ENCODE measurements around the gene SHISAL1.
"Not testable (repeated sequence)": the region's sequence is repeated elsewhere in the genome, so short reads cannot be mapped to it uniquely, and the experiment has no call there.

The SHISAL1 gene

DNA sequence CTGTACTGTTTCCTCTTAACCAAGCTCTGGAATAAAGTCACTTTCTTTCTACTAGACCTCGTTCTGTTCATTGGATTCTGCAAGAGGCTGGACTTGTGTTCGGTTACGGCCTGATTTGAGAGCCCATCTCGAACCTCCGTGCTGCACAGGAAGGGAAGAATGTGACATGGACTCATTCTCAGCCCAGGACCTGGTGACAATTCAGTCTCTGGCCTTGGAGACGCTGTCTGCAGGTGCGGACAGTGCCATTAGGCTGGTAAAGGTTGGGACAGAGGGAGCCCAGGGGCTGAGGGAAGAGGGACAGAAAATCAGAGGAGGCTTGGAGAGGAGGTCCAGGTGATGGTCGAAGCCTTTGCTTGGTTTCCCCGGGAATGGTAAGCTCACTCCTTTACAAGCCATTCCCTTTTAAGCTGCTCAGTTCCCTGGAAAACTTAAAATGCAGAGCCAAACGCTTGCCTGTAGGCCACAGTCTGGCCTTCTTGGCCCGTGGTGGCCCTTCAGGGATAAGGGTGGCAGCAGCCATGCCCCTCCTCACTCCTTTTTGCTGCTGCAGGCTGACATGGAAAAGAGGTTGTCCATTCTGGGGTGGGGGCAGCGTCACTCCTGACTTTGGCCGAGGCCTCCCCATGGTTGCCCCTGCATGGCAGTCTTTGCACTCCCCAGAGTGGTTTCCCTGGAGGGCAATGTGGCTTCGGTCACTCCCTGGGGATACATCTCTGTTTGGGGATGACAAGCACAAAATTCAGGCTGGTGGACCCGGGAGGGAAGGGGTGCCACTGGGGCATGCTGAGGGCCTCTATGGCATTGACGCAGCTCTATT lies 52.3 kb downstream of the SHISAL1 start:
- DNase-seq (ENCODE audit: low read depth) = no peak

DNA sequence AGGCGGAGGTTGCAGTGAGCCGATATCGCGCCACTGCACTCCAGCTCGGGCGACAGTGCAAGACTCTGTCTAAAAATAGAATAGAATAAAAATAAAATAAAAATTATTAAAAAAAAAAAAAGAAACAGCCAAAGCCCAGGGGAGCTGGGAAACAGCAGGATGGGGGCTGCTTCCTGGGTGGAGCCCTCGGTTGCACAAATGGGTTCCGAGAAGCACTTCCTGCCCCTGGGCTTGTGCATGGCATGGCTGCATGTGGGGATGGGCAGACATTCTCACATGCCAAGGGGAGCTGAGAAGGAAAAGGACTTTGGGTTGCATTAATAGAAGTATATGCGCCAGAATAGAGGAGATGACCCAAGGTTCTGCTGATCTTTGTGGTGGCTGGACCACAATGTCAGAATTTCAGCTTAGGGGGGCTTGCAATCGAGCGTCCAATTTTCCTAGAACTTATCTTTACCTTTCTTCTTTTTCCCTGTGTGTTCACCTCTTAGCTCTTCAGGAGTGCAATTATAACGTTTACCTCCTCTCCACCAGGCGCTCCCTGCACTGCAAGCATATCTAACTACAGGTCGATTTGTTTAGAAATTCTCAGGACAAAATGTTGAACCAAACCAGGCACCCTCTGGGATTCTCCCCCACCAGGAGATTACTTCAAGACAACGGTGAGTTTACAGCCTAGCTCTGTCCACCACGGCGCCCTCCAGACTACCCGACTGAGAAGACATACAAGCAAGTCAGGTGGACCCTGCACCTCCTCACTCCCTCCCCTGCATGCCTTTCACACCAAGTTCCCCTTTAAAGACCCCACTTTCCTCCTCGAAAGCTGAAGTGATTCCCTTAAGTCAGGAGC lies 53.2 kb downstream of the SHISAL1 start:
- DNase-seq (ENCODE audit: low read depth) = no peak

DNA sequence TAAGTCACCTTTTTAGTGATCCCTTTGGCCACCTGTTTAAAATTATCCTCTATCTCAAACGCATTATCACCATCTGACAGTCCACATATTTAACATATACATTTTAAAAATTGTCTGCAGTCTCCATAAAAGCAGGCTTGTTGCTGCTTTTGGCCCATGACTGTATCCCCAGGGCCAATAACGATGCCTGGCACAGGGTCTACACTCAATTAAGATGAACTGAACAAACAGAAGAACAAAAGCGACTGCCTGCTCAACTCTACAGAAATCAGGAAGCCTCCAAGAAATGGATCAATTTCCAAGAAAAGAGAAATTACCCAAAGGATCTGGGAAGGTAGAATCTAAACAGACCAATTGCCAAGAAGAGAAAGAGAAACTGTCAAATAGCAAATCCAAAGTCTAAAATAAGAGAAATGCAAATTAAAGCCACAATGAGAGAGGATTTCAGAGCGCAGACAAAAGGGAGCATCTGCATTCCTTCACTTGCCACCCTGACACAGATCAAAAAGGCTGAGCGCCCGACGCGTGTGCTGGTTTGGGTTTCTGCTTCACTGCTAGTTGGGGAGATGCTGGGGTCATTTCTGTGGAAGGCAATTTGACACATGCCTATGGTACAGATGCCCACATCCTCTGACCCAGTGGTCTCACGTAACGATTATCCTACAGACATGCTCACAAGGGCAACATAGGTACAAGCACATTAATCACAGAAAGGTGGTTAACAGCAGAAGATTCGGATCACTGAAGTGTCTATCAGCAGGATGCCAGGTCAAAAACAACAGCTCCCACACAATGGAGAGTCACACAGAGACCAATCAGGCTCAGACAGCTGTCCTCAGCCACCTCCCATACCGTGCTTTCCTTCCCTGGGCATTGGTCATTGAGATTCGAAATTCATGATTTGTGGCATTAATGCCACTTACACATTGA lies 55.9 kb downstream of the SHISAL1 start:
- DNase-seq (ENCODE audit: low read depth) = no peak

DNA sequence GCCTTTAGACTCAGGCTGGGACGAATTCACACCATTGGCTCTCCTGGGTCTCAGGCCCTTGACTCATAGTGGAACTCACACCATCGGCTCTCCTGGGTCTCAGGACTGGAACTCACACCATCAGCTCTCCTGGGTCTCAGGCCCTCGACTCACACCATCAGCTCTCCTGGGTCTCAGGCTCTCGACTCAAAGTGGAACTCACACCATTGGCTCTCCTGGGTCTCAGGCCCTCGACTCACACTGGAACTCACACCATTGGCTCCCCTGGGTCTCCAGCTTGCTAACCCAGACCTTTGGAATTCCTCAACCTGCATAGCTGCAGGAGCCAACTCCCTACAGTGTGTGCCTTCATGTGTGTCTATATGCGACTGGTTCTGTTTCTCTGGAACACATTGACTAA lies 56.7 kb downstream of the SHISAL1 start:
- no peak for DNase-seq (ENCODE audit: low read depth)

DNA sequence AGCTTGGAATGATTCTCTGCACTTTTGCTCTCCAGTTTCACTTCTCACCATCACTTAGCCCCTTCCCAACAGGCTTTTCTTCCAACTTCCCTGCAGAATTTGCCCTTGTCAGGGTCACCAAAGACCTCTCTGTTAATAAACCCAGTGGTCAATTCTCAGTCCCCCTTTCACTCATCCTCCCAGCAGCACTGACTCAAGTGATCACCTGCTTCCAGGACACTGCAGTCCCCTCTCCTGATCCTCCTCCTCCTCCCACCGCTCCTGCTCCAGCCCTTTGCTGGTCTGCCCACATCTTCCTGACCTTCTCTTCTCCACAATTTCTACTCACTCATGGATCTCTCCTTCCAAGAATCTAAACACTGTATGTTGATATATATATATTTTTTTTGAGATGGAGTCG lies 57.9 kb downstream of the SHISAL1 start:
- DNase-seq (ENCODE audit: low read depth) = no peak

DNA sequence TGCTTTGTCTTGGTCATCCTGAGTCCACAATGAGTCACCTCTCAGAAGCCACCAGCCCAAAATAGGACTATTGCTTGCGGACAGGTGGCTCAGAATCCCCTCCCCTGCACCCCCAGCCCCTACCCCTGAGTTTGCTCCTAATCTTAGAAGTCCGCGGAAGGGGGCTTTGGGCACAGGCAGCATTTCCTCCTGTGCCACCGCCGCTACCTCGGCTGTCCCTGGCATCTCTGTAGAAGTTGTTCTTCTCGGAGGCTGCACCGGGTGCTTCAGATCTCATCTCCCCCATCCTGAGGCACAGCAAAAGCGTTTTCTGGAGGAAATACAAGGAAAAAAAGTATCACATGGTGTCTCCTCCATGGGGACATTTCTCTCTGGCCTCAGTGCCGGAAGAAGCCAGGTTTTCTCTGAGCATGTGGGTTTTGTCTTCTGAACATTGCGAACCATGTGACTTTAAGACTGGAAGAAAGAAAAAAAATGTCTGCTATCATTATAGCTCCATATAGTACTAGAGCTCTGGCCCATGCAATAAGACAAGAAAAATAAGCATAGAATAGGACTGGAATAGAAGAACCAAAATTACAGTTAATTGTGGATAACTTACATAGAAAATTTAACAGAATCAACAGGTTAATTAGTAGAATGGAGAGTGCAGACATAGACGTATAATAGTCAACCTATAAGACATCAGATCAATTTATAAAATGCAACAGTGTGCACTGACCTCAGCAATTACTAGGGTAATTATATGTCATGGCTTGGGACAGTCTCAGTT lies 63.2 kb downstream of the SHISAL1 start:
- no peak for DNase-seq (ENCODE audit: low read depth)

DNA sequence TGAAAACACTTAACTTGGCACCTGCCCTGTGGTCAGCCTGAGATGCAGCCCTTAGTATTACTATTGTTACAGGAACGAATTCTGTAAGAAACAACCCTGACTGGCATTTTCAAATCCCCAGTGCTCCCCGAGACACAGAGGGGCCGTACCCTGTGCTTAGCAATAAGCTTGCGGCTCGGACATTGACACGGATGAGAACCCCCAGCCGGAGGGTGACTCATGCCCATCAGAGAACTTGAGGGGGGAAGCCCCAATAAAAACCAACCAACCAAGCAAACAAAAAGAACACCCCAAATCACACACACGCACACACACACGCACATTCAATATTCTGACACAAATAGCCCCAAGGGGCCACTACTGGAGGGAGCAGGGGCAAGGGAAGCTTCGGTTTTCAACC lies 63.8 kb downstream of the SHISAL1 start:
- no peak for DNase-seq (ENCODE audit: low read depth)

GRCh38 chr22:44247923-44248892 lies 64.5 kb downstream of the SHISAL1 start:
- no peak for DNase-seq (ENCODE audit: low read depth)

GRCh38 chr22:44247346-44247745 lies 65.4 kb downstream of the SHISAL1 start:
- no peak for DNase-seq (ENCODE audit: low read depth)

- DNase-seq (ENCODE audit: low read depth) = no peak
Measured at GRCh38 chr22:44246615-44247326, 66.0 kb downstream of the SHISAL1 start.

DNA sequence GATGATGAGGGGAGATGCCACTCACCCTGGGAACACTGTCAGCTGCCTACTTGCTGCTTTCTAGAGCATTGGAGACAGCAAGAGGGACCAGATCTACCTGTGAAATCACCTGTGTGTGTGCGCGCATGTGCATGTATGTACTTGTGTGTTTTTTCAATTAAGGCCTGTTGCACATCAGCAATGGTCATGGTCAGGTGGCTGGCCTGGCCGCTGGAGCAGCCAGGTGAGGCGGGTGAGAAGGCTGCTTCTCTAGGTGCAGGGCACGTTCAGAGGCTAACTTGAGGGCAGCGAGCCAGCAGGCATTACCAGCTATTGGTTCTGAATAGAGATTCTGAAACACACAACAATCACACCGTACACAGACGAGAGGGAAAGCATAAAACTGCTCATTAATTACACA lies 66.9 kb downstream of the SHISAL1 start:
- DNase-seq (ENCODE audit: low read depth) = no peak

GRCh38 chr22:44245438-44245837 lies 67.3 kb downstream of the SHISAL1 start:
- DNase-seq (ENCODE audit: low read depth) = no peak

DNA sequence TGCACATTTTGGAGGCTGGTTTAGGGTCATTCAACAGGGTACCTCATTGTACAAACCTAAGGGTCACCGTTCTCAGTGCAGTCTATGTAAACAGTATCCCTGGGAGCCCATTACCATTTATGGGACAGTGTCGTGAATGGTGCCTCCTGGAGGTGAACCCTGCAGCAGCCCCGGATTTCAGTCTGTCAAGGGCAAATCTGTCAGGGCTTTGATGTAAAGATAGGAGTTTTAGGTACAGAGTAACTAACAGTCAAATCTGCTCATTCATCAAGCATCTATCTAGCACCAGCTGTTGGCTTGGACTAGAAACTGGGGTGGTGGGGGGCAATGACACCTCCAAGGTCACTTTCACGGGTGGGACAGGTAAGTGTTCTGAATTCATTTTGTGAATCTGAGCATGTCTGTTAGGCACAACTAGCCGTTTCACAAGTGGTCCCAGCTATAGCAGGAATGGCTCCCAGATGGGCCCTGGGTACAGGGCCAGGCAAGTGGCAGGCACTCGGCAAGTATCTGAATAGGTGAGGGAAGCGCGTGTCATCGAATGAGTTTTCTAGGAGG lies 68.4 kb downstream of the SHISAL1 start:
- no peak for DNase-seq (ENCODE audit: low read depth)

DNA sequence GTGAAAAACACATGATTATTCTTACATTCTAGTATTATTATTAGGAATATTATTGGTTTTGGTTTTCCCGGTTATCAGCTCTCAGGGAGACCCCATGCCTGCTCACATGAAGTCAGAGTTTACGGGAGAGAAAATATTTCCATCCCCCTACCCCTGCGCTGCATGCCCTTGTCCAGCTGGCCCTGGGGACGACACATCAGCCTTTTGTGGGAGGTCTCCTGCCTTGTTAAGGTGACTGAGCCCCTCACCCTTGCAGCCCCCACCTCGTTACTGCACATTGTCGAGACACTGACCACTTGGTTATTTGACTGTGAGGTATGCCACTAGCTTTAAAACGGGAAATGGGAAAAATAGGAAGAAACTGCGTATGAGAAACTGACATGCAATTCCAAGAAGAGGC lies 69.0 kb downstream of the SHISAL1 start:
- DNase-seq (ENCODE audit: low read depth) = no peak

- DNase-seq (ENCODE audit: low read depth) = no peak
Measured at GRCh38 chr22:44242946-44243724, 69.6 kb downstream of the SHISAL1 start.

GRCh38 chr22:44241121-44241520 lies 71.6 kb downstream of the SHISAL1 start:
- DNase-seq (ENCODE audit: low read depth) = not testable (repeated sequence)

DNA sequence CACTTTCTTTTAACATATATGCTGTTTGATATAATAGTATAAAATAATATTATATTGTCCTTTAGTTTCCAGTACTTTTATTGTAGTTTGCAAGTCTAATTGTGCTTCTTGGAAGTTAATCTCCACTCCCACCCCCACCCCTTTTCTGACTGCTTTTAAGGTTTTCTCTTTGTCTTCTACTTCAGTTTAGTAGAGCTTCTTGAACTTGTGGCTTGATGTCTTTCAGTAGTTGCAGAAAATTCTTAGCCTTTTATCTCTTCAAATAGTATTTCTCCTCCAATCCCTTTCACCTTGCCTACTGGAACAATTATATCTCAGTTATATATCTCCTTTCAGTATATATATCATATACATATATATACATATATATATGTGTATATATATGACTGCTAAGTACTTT lies 75.5 kb downstream of the SHISAL1 start:
- no peak for DNase-seq (ENCODE audit: low read depth)

GRCh38 chr22:44234372-44234771 lies 78.4 kb downstream of the SHISAL1 start:
- DNase-seq (ENCODE audit: low read depth) = not testable (repeated sequence)
